Measurements from ENCODE around the gene ASCC1.
"Not testable (repeated sequence)": the region's sequence is repeated elsewhere in the genome, so short reads cannot be mapped to it uniquely, and the experiment has no call there.

The ASCC1 gene

GRCh38 chr10:72170263-72170662 is 45.8 kb downstream of the ASCC1 start:
- no peak for DNase-seq (ENCODE audit: low spot score)

GRCh38 chr10:72167118-72167517 is 49.0 kb downstream of the ASCC1 start:
- DNase-seq (ENCODE audit: low spot score) = no peak

GRCh38 chr10:72164617-72165016 is 51.5 kb downstream of the ASCC1 start:
- DNase-seq (ENCODE audit: low spot score) = peak; percentile 12

- DNase-seq (ENCODE audit: low spot score) = no peak
Measured at GRCh38 chr10:72162978-72163377, 53.1 kb downstream of the ASCC1 start.

- DNase-seq (ENCODE audit: low spot score) = no peak
Measured at GRCh38 chr10:72158176-72158575, 57.9 kb downstream of the ASCC1 start.

- DNase-seq (ENCODE audit: low spot score) = no peak
Measured at GRCh38 chr10:72156223-72156622, 59.9 kb downstream of the ASCC1 start.

- DNase-seq (ENCODE audit: low spot score) = no peak
Measured at GRCh38 chr10:72152286-72152685, 63.8 kb downstream of the ASCC1 start.

GRCh38 chr10:72150746-72151478 is 65.2 kb downstream of the ASCC1 start:
- DNase-seq (ENCODE audit: low spot score) = not testable (repeated sequence)

- not testable (repeated sequence) for DNase-seq (ENCODE audit: low spot score)
Measured at GRCh38 chr10:72147324-72147584, 68.8 kb downstream of the ASCC1 start.

- DNase-seq (ENCODE audit: low spot score) = no peak
Measured at GRCh38 chr10:72146559-72147323, 69.3 kb downstream of the ASCC1 start.

GRCh38 chr10:72146071-72146470 is 70.0 kb downstream of the ASCC1 start:
- DNase-seq (ENCODE audit: low spot score) = no peak

GRCh38 chr10:72145657-72146056 is 70.4 kb downstream of the ASCC1 start:
- no peak for DNase-seq (ENCODE audit: low spot score)

GRCh38 chr10:72140850-72141249 is 75.2 kb downstream of the ASCC1 start:
- no peak for DNase-seq (ENCODE audit: low spot score)

GRCh38 chr10:72140174-72140573 is 75.9 kb downstream of the ASCC1 start:
- DNase-seq (ENCODE audit: low spot score) = no peak

- no peak for DNase-seq (ENCODE audit: low spot score)
Measured at GRCh38 chr10:72137583-72137982, 78.5 kb downstream of the ASCC1 start.

- DNase-seq (ENCODE audit: low spot score) = not testable (repeated sequence)
Measured at GRCh38 chr10:72136225-72136624, 79.9 kb downstream of the ASCC1 start.

GRCh38 chr10:72134785-72135767 is 81.0 kb downstream of the ASCC1 start:
- DNase-seq (ENCODE audit: low spot score) = peak; percentile 16

GRCh38 chr10:72133517-72133916 is 82.6 kb downstream of the ASCC1 start:
- no peak for DNase-seq (ENCODE audit: low spot score)

GRCh38 chr10:72132854-72133253 is 83.2 kb downstream of the ASCC1 start:
- no peak for DNase-seq (ENCODE audit: low spot score)

- no peak for DNase-seq (ENCODE audit: low spot score)
Measured at GRCh38 chr10:72127571-72127970, 88.5 kb downstream of the ASCC1 start.

GRCh38 chr10:72126872-72127232 is 89.2 kb downstream of the ASCC1 start:
- DNase-seq (ENCODE audit: low spot score) = no peak

GRCh38 chr10:72126184-72126871 is 89.7 kb downstream of the ASCC1 start:
- peak; percentile 38 for DNase-seq (ENCODE audit: low spot score)
